GM10248 (cell line): Measurements from ENCODE around the gene COL10A1.

Experiments used
- CTCF ChIA-PET: fragments of 300-600 bp; sonication (Branson Sonifier 250); formaldehyde crosslinking; extraction: SDS; loops from one replicate; lab custom pipeline; 2021; ENCODE audit warnings: antibody characterized with exemption; lab: Yijun Ruan, JAX
- POLR2A ChIA-PET: fragments of 350-650 bp; sonication (Branson Sonifier 250); formaldehyde crosslinking; extraction: SDS; loops from one replicate; lab custom pipeline; 2020; ENCODE audit warnings: antibody characterized with exemption; lab: Yijun Ruan, JAX
- DNase-seq: peaks from one replicate; pipeline ENCODE4 v3.0.0; 2012; ENCODE audit errors: extremely low spot score
- CTCF ChIP-seq: IDR thresholded peaks from 2 replicates; pipeline ENCODE4 v1.5.1; 2012; ENCODE audit warnings: mild to moderate bottlenecking, low read depth; ENCODE audit errors: extremely low read depth, missing control alignments, control extremely low read depth

Gene COL10A1

GRCh38 chr6:116136373-116136772 is 10.4 kb upstream of the COL10A1 start:
- ChIA-PET POLR2A (interaction anchor here (0.8 kb wide), 1 partner anchor 117 kb away, joined by 3 read pairs; the partner anchor contains the start of gene TSPYL4), CTCF (interaction anchor here (1.3 to 3.6 kb wide), 5 partner anchors 14 to 42 kb away, joined by 3 to 16 read pairs (median 5); no protein-coding TSS in a partner anchor)
- no peak for TF ChIP-seq CTCF
- DNase-seq: no peak

GRCh38 chr6:116133453-116133852 is 7.5 kb upstream of the COL10A1 start:
- ChIA-PET CTCF (no interaction called here), POLR2A (no interaction called here)
- no peak for DNase-seq
- TF ChIP-seq CTCF: no peak

- no peak for DNase-seq
- no peak for TF ChIP-seq CTCF
- ChIA-PET CTCF (interaction anchor here (1.0 to 2.5 kb wide), 5 partner anchors 10 to 22 kb away, joined by 3 to 8 read pairs (median 5); no protein-coding TSS in a partner anchor), POLR2A (no interaction called here)
These were observed 2.0 kb upstream of the COL10A1 start for GRCh38 chr6:116127771-116128493.

GRCh38 chr6:116120430-116120829 is 5.5 kb downstream of the COL10A1 start:
- no peak for DNase-seq
- no peak for TF ChIP-seq CTCF
- CTCF ChIA-PET: interaction anchor here (1.5 to 9.7 kb wide), 2 partner anchors 9 to 10 kb away, joined by 5 to 72 read pairs; no protein-coding TSS in a partner anchor
- POLR2A ChIA-PET: no interaction called here

- POLR2A ChIA-PET: no interaction called here
- no peak for DNase-seq
- TF ChIP-seq CTCF: no peak
- CTCF ChIA-PET: interaction anchor here (1.3 to 9.7 kb wide), 3 partner anchors 7 to 442 kb away, joined by 3 to 72 read pairs (median 5); no protein-coding TSS in a partner anchor
These were observed 7.3 kb downstream of the COL10A1 start for GRCh38 chr6:116118608-116119007.

GRCh38 chr6:116115781-116116180 is 10.2 kb downstream of the COL10A1 start:
- no peak for DNase-seq
- TF ChIP-seq CTCF: peak; percentile 26
- CTCF ChIA-PET: interaction anchor here (0.8 to 0.9 kb wide), 3 partner anchors 9 to 19 kb away, joined by 3 to 4 read pairs (median 3); no protein-coding TSS in a partner anchor
- POLR2A ChIA-PET: no interaction called here
